Lower leg skin (tissue), 4 donors: ENCODE results near the gene WDR75. TPM values are rescaled to one million over a fixed set of nuclear protein-coding genes. Genes with fewer than 3 reads are reported as not detected.

Experiments
- DNase-seq, 2 donors: peaks; one replicate each; pipeline ENCODE4 v3.0.0-alpha.2; 2019; ENCODE audit warnings: low spot score in 2 of 2
- H3K4me3 ChIP-seq: fragments of 200-600 bp; sonication (generic); 2 replicates; pipeline ENCODE4 v1.5.1; 2017; ENCODE audit warnings: mild to moderate bottlenecking, low read depth; ENCODE audit not compliant: poor library complexity, severe bottlenecking
- POLR2A ChIP-seq, 2 donors: fragments of 450-650 bp; IDR thresholded peaks; one replicate each; pipeline ENCODE4 v1.6.1; 2016 to 2017; ENCODE audit warnings: antibody characterized with exemption in 2 of 2, mild to moderate bottlenecking in 1 of 2, moderate library complexity in 1 of 2
- WGBS, 2 donors: methylation state at CpG; one replicate each; pipeline ENCODE4 v1.1.5; 2018; 5-methylcytosine and 5-hydroxymethylcytosine counted together
- intact Hi-C: fragments of 100-400 bp; cut with DNase I; formaldehyde crosslinking; loops from one replicate; pipeline ENCODE4 v1.15.0; 2023; ENCODE audit warnings: low total_unique reads
- total RNA-seq, 4 donors: library from RNA; depleted of rRNA; stranded (reverse); fragments of >200 nt; gene quantifications; one replicate each; pipeline ENCODE4 v1.1.0, GENCODE V29; 2016
- TF ChIP-seq, protein P1 (sequence below), 3 donors: fragments of 450-650 bp; IDR thresholded peaks; one replicate each; pipeline ENCODE4 v1.5.1; 2016; ENCODE audit warnings: antibody characterized with exemption in 3 of 3, mild to moderate bottlenecking in 3 of 3, moderate library complexity in 2 of 3

WDR75 gene
- total RNA-seq, 4 donors from 2014 or later: 20.8 to 38.1 (median 26.4) TPM

DNA sequence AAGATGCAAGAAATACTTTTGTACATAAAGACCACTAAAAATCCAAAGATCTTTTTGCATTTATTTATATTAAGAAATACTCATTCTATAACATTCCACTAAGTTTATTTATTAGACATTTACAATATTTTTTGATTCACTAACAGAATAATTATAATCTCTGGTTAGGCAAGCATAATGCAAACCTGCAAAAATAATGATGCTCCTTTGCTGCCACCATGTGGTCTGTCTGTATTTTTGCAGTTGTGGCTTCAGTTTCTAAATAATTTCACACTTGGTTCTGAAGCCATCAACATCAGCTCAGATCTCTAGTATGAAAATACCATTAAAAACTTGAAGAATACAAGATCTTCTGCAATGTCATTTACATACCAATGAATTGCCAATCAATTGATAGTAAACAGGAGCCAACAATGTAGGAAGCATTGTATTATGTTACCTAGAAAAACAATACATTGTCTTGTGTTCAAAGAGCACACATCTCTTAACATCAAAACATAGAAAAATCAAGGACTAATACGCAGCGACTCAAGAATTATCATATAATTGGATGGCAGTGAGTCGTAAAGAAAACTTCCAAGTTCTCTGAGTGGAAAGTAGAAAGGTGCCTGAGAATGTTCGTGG, 28.8 kb upstream of the WDR75 start:
- TF ChIP-seq, protein P1, sequence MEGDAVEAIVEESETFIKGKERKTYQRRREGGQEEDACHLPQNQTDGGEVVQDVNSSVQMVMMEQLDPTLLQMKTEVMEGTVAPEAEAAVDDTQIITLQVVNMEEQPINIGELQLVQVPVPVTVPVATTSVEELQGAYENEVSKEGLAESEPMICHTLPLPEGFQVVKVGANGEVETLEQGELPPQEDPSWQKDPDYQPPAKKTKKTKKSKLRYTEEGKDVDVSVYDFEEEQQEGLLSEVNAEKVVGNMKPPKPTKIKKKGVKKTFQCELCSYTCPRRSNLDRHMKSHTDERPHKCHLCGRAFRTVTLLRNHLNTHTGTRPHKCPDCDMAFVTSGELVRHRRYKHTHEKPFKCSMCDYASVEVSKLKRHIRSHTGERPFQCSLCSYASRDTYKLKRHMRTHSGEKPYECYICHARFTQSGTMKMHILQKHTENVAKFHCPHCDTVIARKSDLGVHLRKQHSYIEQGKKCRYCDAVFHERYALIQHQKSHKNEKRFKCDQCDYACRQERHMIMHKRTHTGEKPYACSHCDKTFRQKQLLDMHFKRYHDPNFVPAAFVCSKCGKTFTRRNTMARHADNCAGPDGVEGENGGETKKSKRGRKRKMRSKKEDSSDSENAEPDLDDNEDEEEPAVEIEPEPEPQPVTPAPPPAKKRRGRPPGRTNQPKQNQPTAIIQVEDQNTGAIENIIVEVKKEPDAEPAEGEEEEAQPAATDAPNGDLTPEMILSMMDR (IDR thresholded peaks at IDR 0.05): peak in 1 of 3 donors; percentile 75
- no peak for TF ChIP-seq POLR2A (IDR thresholded peaks at IDR 0.05)
- intact Hi-C loops: loop anchor here (5.0 to 10.0 kb wide), 2 partner anchors 318 to 1910 kb away; no protein-coding TSS in a partner anchor
- 39 to 48% methylated on average over 4 of the region's 4 CpGs for WGBS, 2 donors
- H3K4me3 ChIP-seq: no peak overlapping the region
- no peak for DNase-seq

- 82 to 88% methylated on average over 4 of the region's 4 CpGs for WGBS, 2 donors
- intact Hi-C loops: loop anchor here (5.0 to 10.0 kb wide), 2 partner anchors 318 to 1911 kb away; no protein-coding TSS in a partner anchor
- TF ChIP-seq, protein P1 (IDR thresholded peaks at IDR 0.05): no peak
- no peak for TF ChIP-seq POLR2A (IDR thresholded peaks at IDR 0.05)
- DNase-seq: no peak
- no peak overlapping the region for H3K4me3 ChIP-seq
Measured at GRCh38 chr2:189413249-189413648, 28.0 kb upstream of the WDR75 start.

DNA sequence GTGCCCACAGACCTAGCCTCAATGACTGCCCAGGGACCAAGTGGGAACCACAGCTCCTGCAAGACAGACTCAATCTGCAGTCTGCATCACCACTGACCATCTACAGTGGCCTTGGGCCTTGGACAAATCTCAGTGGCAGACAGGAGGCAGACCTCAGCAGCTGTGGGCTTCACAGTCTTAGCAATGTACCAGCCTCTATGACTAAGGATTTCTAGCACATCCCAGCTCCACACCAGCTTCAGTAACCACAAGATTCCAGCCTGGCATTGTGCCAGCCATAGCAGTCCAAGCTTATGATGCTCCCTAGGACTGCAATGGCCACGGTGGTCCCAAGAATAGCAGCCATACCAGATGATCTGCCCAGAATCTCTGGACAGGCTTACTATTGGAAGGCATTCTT, 19.6 kb upstream of the WDR75 start:
- DNase-seq: no peak
- no peak overlapping the region for H3K4me3 ChIP-seq
- TF ChIP-seq, protein P1 (IDR thresholded peaks at IDR 0.05): no peak
- no peak for TF ChIP-seq POLR2A (IDR thresholded peaks at IDR 0.05)
- 67 to 69% methylated on average over 1 of the region's 1 CpG for WGBS, 2 donors
- intact Hi-C loops: no loop called here

GRCh38 chr2:189424961-189425360, 16.3 kb upstream of the WDR75 start:
- 79 to 81% methylated on average over 2 of the region's 2 CpGs for WGBS, 2 donors
- no peak overlapping the region for H3K4me3 ChIP-seq
- TF ChIP-seq POLR2A (IDR thresholded peaks at IDR 0.05): no peak
- TF ChIP-seq, protein P1 (IDR thresholded peaks at IDR 0.05): no peak
- intact Hi-C loops: no loop called here
- DNase-seq: no peak

DNA sequence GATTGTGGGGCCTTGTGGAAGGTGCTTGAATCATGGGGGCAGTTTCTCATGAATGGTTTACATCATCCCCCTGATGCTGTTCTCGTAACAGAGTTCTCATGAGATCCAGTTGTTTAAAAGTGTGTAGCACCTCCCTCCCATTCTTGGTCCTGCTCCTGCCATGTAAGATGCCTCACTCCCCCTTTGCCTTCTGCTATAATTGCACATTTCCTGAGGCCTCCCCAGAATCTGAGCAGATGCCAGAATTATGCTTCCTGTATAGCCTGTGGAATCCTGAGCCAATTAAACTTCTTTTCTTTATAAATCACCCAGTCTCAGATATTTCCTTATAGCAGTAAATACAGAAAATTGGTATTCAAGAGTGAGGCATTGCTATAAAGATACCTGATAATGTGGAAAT, 15.6 kb upstream of the WDR75 start:
- WGBS, 2 donors: 100% methylated on average over 1 of the region's 1 CpG
- TF ChIP-seq POLR2A (IDR thresholded peaks at IDR 0.05): no peak
- TF ChIP-seq, protein P1 (IDR thresholded peaks at IDR 0.05): no peak
- intact Hi-C loops: no loop called here
- DNase-seq: no peak
- no peak overlapping the region for H3K4me3 ChIP-seq

- TF ChIP-seq, protein P1 (IDR thresholded peaks at IDR 0.05): no peak
- TF ChIP-seq POLR2A (IDR thresholded peaks at IDR 0.05): no peak
- no peak for DNase-seq
- no peak overlapping the region for H3K4me3 ChIP-seq
- intact Hi-C loops: no loop called here
- WGBS, 2 donors: 87 to 97% methylated on average over 2 of the region's 2 CpGs
Measured at GRCh38 chr2:189426886-189427285, 14.4 kb upstream of the WDR75 start.
